Left lung (tissue), 10 donors: Measurements from ENCODE around the gene CCL3. TPM values are rescaled to one million over a fixed set of nuclear protein-coding genes. Genes with fewer than 3 reads are reported as not detected.
"Not testable (repeated sequence)": the region's sequence is repeated elsewhere in the genome, so short reads cannot be mapped to it uniquely, and the experiment has no call there.

Experiments used
- ATAC-seq: fragments of 200-7000 bp; cut with Tn5 transposase; one replicate; pipeline ENCODE4 v1.9.1; 2020; ENCODE audit warnings: moderate library complexity
- DNase-seq, 4 donors: peaks; one replicate each; pipeline ENCODE4 v3.0.0-alpha.2; 2013 to 2020
- H3K27ac ChIP-seq, 2 donors: fragments of 200-600 bp; sonication (generic) in 1 of 2; one replicate each; pipeline versions ENCODE4 v1.5.0 to v1.8.0; 2020 to 2021
- H3K27me3 ChIP-seq, 2 donors: fragments of 200-600 bp; sonication (generic) in 1 of 2; one replicate each; pipeline versions ENCODE4 v1.5.0 to v1.8.0; 2020 to 2021
- H3K36me3 ChIP-seq, 2 donors: fragments of 200-600 bp; sonication (generic) in 1 of 2; one replicate each; pipeline versions ENCODE4 v1.5.0 to v1.8.0; 2020 to 2021
- H3K4me1 ChIP-seq, 2 donors: fragments of 200-600 bp; one replicate each; pipeline ENCODE4 v1.8.0; 2021
- H3K4me3 ChIP-seq, 2 donors: fragments of 200-600 bp; sonication (generic) in 1 of 2; one replicate each; pipeline versions ENCODE4 v1.5.0 to v1.8.0; 2020 to 2021; ENCODE audit warnings: mild to moderate bottlenecking in 1 of 2
- H3K9me3 ChIP-seq, 2 donors: fragments of 200-600 bp; sonication (generic) in 1 of 2; one replicate each; pipeline versions ENCODE4 v1.5.0 to v1.8.0; 2020 to 2021
- intact Hi-C, 2 donors: fragments of 100-400 bp; cut with DNase I; formaldehyde crosslinking; loops; one replicate each; pipeline versions ENCODE4 v1.11.2 to v1.14.2; 2022
- polyA plus RNA-seq, 6 donors: library from polyadenylated mRNA; unstranded; fragments of 120-200 nt; gene quantifications; one replicate each; pipeline ENCODE4 v1.2.1, GENCODE V29; 2013; ENCODE audit not compliant: insufficient read length in 6 of 6
- total RNA-seq, 2 donors: library from RNA; stranded (reverse); fragmentation: NEBNext Ultra II Directional; extraction: Animal tissue kit (Norgen Biotek cat#: 25700); gene quantifications; one replicate each; pipeline ENCODE4 v1.2.1, GENCODE V29; 2021
- TF ChIP-seq, protein P1 (sequence below), 2 donors: fragments of 200-600 bp; sonication (generic) in 1 of 2; IDR thresholded peaks; one replicate each; pipeline versions ENCODE4 v1.5.0 to v1.8.0; 2021; ENCODE audit warnings: antibody characterized with exemption in 2 of 2
- donor health status: DM: no; HTN: yes; CAD: no.
- donor health status: DM: no; HTN: no; CAD: no.

CCL3 gene
- total and polyA plus RNA-seq, 8 donors: 2.0 to 40.9 (median 10.2) TPM

DNA sequence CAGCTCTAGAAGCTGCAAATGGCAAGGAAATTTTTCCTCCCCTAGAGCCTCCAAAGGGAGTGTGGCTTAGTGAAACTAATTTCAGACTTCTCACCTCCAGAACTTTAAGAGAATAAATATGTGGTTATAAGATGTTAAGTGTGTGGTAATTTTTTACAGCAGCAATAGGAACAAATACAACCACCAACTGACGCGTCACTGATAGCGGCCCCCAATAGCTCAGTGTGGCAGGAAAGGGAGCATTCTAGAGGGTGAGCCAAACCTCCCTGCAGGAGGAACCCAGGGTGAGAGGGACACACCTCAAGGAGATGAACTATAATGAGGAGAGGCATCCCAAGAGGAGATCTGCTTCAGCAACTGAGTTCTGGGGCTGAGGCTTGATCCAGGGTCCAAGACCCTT lies 17.7 kb upstream of the CCL3 start:
- ATAC-seq (no peak), DNase-seq (no peak)
- TF ChIP-seq, protein P1, sequence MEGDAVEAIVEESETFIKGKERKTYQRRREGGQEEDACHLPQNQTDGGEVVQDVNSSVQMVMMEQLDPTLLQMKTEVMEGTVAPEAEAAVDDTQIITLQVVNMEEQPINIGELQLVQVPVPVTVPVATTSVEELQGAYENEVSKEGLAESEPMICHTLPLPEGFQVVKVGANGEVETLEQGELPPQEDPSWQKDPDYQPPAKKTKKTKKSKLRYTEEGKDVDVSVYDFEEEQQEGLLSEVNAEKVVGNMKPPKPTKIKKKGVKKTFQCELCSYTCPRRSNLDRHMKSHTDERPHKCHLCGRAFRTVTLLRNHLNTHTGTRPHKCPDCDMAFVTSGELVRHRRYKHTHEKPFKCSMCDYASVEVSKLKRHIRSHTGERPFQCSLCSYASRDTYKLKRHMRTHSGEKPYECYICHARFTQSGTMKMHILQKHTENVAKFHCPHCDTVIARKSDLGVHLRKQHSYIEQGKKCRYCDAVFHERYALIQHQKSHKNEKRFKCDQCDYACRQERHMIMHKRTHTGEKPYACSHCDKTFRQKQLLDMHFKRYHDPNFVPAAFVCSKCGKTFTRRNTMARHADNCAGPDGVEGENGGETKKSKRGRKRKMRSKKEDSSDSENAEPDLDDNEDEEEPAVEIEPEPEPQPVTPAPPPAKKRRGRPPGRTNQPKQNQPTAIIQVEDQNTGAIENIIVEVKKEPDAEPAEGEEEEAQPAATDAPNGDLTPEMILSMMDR (IDR thresholded peaks at IDR 0.05): no peak
- Histone ChIP-seq H3K27me3 (no peaks in the 10 kb centered on the region), H3K9me3 (peaks cover 0 to 2% of the 10 kb centered on the region in 2 donors), H3K27ac (peak overlapping the region in 1 of 2 donors; percentile 45), H3K4me3 (no peak overlapping the region), H3K36me3 (no peaks in the 10 kb centered on the region), H3K4me1 (peaks cover 0 to 48% of the 10 kb centered on the region in 2 donors)
- intact Hi-C loops: no loop called here

DNA sequence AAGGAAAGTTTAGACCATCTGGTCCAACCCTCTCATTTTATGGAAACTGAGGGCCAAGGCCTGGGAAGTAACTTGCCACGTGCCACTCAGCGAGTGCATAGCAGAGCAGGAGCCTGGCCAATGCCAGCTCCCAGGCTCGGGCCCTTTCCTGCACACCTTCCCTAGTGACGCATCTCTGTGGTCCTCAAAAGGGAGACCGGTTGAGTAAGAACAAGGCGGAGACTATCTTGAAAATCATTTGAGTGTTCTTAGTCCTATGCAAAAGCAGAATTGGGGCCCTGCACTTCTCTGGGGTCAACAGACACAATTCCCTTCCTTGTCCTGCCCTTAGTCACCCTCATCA lies 16.5 kb upstream of the CCL3 start:
- Histone ChIP-seq H3K36me3 (no peaks in the 10 kb centered on the region), H3K4me3 (no peak overlapping the region), H3K27me3 (no peaks in the 10 kb centered on the region), H3K4me1 (peaks cover 0 to 51% of the 10 kb centered on the region in 2 donors), H3K27ac (no peak overlapping the region), H3K9me3 (no peaks in the 10 kb centered on the region)
- no peak for DNase-seq
- intact Hi-C loops: no loop called here
- TF ChIP-seq, protein P1 (IDR thresholded peaks at IDR 0.05): no peak
- ATAC-seq: no peak

DNA sequence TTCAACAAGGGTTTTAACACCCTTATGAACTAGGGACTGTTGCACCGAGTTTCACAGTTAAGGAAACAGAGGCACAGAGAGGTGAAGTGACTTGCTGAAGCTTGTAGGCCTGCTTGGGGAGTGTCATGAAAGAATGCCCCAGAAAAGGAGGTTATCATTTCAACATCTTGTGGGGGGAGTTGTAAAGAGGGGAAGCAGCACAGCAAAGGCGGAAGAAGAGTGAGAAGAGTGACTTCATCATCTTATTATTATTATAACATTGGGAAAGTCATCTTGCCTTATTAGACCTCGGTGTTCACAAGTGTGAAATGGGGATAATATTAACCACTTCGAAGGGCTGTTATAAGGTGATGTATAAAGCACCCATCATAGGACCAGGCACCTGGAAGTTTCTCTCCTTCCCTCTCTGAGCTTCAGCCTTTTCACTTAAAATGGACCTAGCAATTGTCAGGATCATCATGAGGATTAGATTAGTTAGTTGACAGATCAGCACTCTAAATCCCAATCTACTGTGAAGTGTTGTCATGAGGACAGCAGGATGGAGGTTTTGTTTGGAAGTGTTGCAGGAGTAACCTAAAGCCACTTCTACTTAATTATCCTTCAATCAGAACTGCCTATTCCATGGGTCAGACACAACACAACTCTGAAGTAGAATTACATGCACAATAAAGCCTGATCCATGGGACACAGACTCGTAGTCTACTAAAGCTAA lies 16.0 kb upstream of the CCL3 start:
- TF ChIP-seq, protein P1 (IDR thresholded peaks at IDR 0.05): no peak
- intact Hi-C loops: no loop called here

DNA sequence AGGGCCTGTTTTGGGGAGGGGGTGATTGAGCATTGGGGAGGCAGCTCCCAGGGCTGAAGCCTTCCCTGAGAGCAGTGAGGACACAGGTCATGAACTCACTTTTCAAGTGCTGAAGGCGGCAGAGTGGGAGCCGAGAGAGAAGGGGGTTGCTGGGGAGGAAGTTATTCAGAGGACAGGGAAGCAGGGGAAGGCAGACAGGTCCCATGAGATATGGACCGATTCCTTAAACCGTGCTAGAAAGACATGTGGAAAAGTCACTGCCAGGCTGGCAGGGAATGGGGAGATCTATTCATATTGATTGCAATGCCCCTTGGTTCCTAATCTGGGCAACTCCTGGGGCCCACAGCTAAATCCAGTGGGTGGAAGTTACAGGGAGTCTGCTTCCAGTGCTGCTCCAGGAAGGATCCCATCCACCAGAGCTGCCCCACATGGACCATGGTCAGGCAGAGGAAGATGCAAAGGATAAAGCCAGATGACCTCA lies 14.8 kb upstream of the CCL3 start:
- TF ChIP-seq, protein P1 (IDR thresholded peaks at IDR 0.05): no peak
- Histone ChIP-seq H3K4me1 (peaks cover 0 to 51% of the 10 kb centered on the region in 2 donors), H3K4me3 (peak overlapping the region in 1 of 2 donors; percentile 36), H3K27ac (peak overlapping the region in 1 of 2 donors; percentile 77), H3K27me3 (no peaks in the 10 kb centered on the region), H3K36me3 (no peaks in the 10 kb centered on the region), H3K9me3 (no peaks in the 10 kb centered on the region)
- intact Hi-C loops: no loop called here
- DNase-seq (no peak), ATAC-seq (peak; percentile 26)

More for the DNA sequence above, 16.0 kb upstream of the CCL3 start:
- Histone ChIP-seq H3K36me3 (no peaks in the 10 kb centered on the region), H3K4me1 (peaks cover 0 to 51% of the 10 kb centered on the region in 2 donors), H3K9me3 (no peaks in the 10 kb centered on the region), H3K27me3 (no peaks in the 10 kb centered on the region), H3K27ac (peak overlapping the region in 1 of 2 donors; percentile 77), H3K4me3 (peak overlapping the region in 1 of 2 donors; percentile 36)
- DNase-seq: no peak
- ATAC-seq: no peak

DNA sequence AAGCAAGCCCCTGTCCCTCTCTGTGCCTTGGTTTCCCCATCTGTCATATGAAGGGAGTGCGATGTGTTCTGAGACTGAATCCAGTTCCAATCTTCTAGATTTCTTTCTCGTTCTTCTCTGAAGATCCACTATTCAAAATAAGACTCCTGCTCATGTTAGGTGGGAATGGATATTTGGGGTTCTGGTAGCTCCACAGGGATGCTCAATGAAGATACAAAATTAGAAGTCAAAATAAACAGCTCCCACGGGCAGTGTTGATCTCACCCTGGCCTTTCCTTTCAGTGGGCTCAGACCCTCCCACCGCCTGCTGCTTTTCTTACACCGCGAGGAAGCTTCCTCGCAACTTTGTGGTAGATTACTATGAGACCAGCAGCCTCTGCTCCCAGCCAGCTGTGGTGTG lies 14.3 kb upstream of the CCL3 start:
- peak overlapping the region in 1 of 2 donors; percentile 36 for H3K4me3 ChIP-seq
- peak overlapping the region in 1 of 2 donors; percentile 77 for H3K27ac ChIP-seq
- intact Hi-C loops, H3K36me3 ChIP-seq, DNase-seq, H3K9me3 ChIP-seq, ATAC-seq, H3K27me3 ChIP-seq: not testable (repeated sequence)
- peaks cover 0 to 51% of the 10 kb centered on the region in 2 donors for H3K4me1 ChIP-seq

DNA sequence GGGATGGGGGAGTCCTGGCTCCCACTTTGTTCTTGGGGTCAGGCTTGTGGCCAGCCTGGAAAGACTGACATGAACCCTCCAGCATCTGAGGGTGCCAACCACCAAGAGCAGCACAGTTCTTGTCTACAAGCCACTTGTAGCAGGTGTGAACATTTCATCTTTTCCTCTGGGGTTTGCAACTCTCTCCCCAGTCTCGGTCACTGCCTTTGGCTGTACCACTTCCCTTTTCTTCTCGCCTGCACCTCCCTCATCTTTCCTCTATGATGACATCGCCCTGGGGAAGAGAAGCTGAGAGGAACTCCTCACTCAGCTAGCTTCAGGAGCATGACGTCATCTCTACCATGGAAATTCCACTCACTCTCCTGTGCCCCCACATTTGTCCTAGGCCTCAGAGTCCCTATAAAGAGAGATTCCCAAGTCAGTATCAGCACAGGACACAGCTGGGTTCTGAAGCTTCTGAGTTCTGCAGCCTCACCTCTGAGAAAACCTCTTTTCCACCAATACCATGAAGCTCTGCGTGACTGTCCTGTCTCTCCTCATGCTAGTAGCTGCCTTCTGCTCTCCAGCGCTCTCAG lies 13.5 kb upstream of the CCL3 start, which contains the start of gene CCL4:
Gene CCL4 (plus strand): TSS at position 427 of the 575 bp plus-strand sequence. CDS start 79 bp downstream, at position 506.
- H3K9me3 ChIP-seq, H3K27me3 ChIP-seq, intact Hi-C loops, DNase-seq, H3K36me3 ChIP-seq: not testable (repeated sequence)
- peaks cover 0 to 44% of the 10 kb centered on the region in 2 donors for H3K4me1 ChIP-seq
- H3K27ac ChIP-seq: peak within 1 kb of the TSS in 1 of 2 donors; percentile 77
- ATAC-seq: peak; percentile 74
- H3K4me3 ChIP-seq: peak within 1 kb of the TSS in 1 of 2 donors; percentile 36

DNA sequence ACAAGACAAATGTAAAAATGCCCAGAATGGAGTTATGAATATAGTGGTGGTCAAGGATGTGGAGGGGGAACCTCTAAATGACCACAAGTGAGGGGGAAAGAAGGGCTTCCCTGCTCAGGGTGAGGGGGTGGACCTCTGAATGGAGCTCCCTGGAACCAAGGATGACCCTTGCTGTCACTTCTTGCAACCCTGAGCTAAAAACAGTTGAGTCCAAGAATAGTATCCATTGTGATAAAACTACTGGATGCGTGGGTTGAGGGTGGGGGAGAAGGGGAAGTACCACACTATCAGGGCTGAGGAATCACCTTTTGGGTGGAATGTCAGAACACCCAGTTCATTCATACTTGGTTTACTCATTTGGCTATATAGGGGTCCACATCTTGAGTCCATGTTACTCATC lies 9.1 kb upstream of the CCL3 start:
- intact Hi-C loops, H3K4me1 ChIP-seq, H3K9me3 ChIP-seq, ATAC-seq, H3K36me3 ChIP-seq, H3K4me3 ChIP-seq, DNase-seq, H3K27ac ChIP-seq, H3K27me3 ChIP-seq: not testable (repeated sequence)
